Tibial nerve (tissue), 4 donors: Measurements from ENCODE around the gene ACTR1A. TPM values are rescaled to one million over a fixed set of nuclear protein-coding genes. Genes with fewer than 3 reads are reported as not detected.

Source experiments
- DNase-seq, 2 donors: peaks; one replicate each; pipeline ENCODE4 v3.0.0-alpha.2; 2019; ENCODE audit warnings: low spot score in 2 of 2
- H3K27ac ChIP-seq, 4 donors: fragments of 200-600 bp; sonication (generic) in 3 of 4; one replicate each; pipeline ENCODE4 v1.5.1; 2017 to 2019; ENCODE audit warnings: mild to moderate bottlenecking in 1 of 4
- H3K27me3 ChIP-seq, 2 donors: fragments of 200-600 bp; sonication (generic) in 1 of 2; one replicate each; pipeline versions ENCODE4 v1.5.1 to v1.6.0; 2017 to 2019
- H3K36me3 ChIP-seq, 3 donors: fragments of 200-600 bp; sonication (generic); one replicate each; pipeline ENCODE4 v1.5.1; 2018 to 2019
- H3K4me1 ChIP-seq, 4 donors: fragments of 200-600 bp; sonication (generic) in 3 of 4; one replicate each; pipeline ENCODE4 v1.5.1; 2017 to 2019
- H3K4me3 ChIP-seq, 4 donors: fragments of 200-600 bp; sonication (generic) in 3 of 4; one replicate each; pipeline ENCODE4 v1.5.1; 2017 to 2019; ENCODE audit warnings: mild to moderate bottlenecking in 1 of 4, moderate library complexity in 1 of 4
- H3K9me3 ChIP-seq, 4 donors: fragments of 200-600 bp; sonication (generic) in 3 of 4; one replicate each; pipeline ENCODE4 v1.5.1; 2017 to 2019
- CTCF ChIP-seq, 5 experiments: fragments of 200-600 bp in 3 of 5; fragments of 450-650 bp in 2 of 5; sonication (generic) in 3 of 5; IDR thresholded peaks; one replicate each; pipeline ENCODE4 v1.5.1; 2016 to 2019; ENCODE audit warnings: antibody characterized with exemption in 5 of 5, mild to moderate bottlenecking in 3 of 5, moderate library complexity in 2 of 5
- EP300 ChIP-seq, 2 donors: sonication (generic); formaldehyde crosslinking; IDR thresholded peaks; one replicate each; pipeline ENCODE4 v1.6.1; 2017; ENCODE audit warnings: antibody characterized with exemption in 2 of 2, mild to moderate bottlenecking in 1 of 2
- POLR2A ChIP-seq, 2 donors: fragments of 450-650 bp; IDR thresholded peaks; one replicate each; pipeline ENCODE4 v1.6.1; 2017; ENCODE audit warnings: antibody characterized with exemption in 2 of 2, mild to moderate bottlenecking in 2 of 2, moderate library complexity in 2 of 2
- WGBS, 2 donors: methylation state at CpG; one replicate each; pipeline ENCODE4 v1.1.5; 2018; 5-methylcytosine and 5-hydroxymethylcytosine counted together
- total RNA-seq, 4 donors: library from RNA; depleted of rRNA; stranded (reverse); fragments of >200 nt; gene quantifications; one replicate each; pipeline ENCODE4 v1.1.0, GENCODE V29; 2016

ACTR1A gene
- total RNA-seq, 4 donors from 2014 or later: 85.5 to 114 (median 105) TPM

DNA sequence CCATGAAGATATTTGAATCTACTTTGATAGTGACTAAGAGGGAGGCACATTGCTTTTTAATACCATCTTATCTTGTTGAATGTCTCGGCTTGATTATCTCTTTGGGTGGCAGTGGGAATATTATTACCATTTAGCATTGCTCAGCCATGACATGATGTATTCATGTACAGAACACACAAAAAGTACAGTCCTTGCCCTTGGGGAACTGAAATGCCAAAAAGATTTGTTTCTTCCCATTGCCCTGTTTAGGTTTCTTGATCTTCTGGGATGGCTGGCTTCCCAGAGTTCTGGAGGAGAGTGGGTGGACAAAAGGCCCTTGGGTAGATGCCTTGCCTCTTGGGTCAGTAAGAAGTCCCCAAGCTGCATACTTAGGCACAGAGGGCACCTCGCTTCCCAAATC, 25.0 kb upstream of the ACTR1A start:
- Histone ChIP-seq H3K27me3 (no peaks in the 10 kb centered on the region), H3K4me1 (peaks cover 0 to 28% (median 5%) of the 10 kb centered on the region in 4 donors), H3K9me3 (no peaks in the 10 kb centered on the region), H3K36me3 (peaks cover 0 to 26% (median 0%) of the 10 kb centered on the region in 3 donors), H3K4me3 (no peak overlapping the region), H3K27ac (no peak overlapping the region)
- TF ChIP-seq CTCF (IDR thresholded peaks at IDR 0.05): no peak
- no peak for TF ChIP-seq EP300 (IDR thresholded peaks at IDR 0.05)
- no peak for TF ChIP-seq POLR2A (IDR thresholded peaks at IDR 0.05)
- whole genome bisulfite sequencing, 2 donors: 46 to 61% methylated on average over 2 of the region's 2 CpGs
- no peak for DNase-seq

GRCh38 chr10:102524746-102525145, 22.2 kb upstream of the ACTR1A start:
- peaks cover 0 to 24% (median 4%) of the 10 kb centered on the region in 3 donors for H3K36me3 ChIP-seq
- no peak for DNase-seq

GRCh38 chr10:102523250-102524029, 20.9 kb upstream of the ACTR1A start:
- Histone ChIP-seq H3K9me3 (no peaks in the 10 kb centered on the region), H3K27me3 (no peaks in the 10 kb centered on the region), H3K4me3 (no peak overlapping the region), H3K27ac (peak overlapping the region in 2 of 4 donors; percentile 11 to 47), H3K4me1 (peaks cover 0 to 28% (median 4%) of the 10 kb centered on the region in 4 donors), H3K36me3 (peaks cover 0 to 26% (median 4%) of the 10 kb centered on the region in 3 donors)
- no peak for DNase-seq
- TF ChIP-seq POLR2A (IDR thresholded peaks at IDR 0.05) (no peak), CTCF (IDR thresholded peaks at IDR 0.05) (no peak), EP300 (IDR thresholded peaks at IDR 0.05) (no peak)
- WGBS, 2 donors: 58 to 59% methylated on average over 7 of the region's 7 CpGs

More at GRCh38 chr10:102524746-102525145, 22.2 kb upstream of the ACTR1A start:
- Histone ChIP-seq H3K27ac (no peak overlapping the region), H3K4me1 (peaks cover 0 to 31% (median 5%) of the 10 kb centered on the region in 4 donors), H3K27me3 (no peaks in the 10 kb centered on the region), H3K9me3 (no peaks in the 10 kb centered on the region), H3K4me3 (no peak overlapping the region)
- no peak for TF ChIP-seq POLR2A (IDR thresholded peaks at IDR 0.05)
- TF ChIP-seq EP300 (IDR thresholded peaks at IDR 0.05): no peak
- no peak for TF ChIP-seq CTCF (IDR thresholded peaks at IDR 0.05)
- 62 to 70% methylated on average over 4 of the region's 4 CpGs for WGBS, 2 donors

DNA sequence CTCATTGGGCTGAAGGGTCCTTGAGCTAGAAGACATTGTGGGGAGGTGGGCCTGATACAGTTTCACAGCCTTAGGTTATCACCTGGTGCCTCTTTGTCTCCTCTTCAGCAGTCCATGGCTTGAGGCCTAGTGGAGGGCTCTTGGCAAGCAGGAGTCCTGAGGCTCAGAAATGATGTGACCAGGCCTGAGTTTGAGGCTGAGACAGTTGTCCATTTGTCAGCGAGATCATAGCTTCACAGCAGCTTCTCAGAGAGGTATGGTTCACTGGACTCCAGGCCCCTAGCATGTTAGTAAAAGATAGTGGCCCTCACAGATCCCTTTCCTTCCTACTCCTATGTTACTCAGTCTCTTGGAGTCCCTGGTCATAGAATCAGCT, 20.4 kb upstream of the ACTR1A start:
- Histone ChIP-seq H3K9me3 (no peaks in the 10 kb centered on the region), H3K36me3 (peaks cover 0 to 30% (median 4%) of the 10 kb centered on the region in 3 donors), H3K4me3 (no peak overlapping the region), H3K4me1 (peaks cover 0 to 22% (median 1%) of the 10 kb centered on the region in 4 donors), H3K27ac (peak overlapping the region in 1 of 4 donors; percentile 11), H3K27me3 (no peaks in the 10 kb centered on the region)
- TF ChIP-seq POLR2A (IDR thresholded peaks at IDR 0.05): no peak
- TF ChIP-seq CTCF (IDR thresholded peaks at IDR 0.05): no peak
- no peak for TF ChIP-seq EP300 (IDR thresholded peaks at IDR 0.05)
- WGBS, 2 donors: 88 to 93% methylated on average over 1 of the region's 1 CpG
- DNase-seq: no peak

GRCh38 chr10:102519246-102519825, 16.8 kb upstream of the ACTR1A start:
- DNase-seq: no peak
- 82 to 88% methylated on average over 12 of the region's 12 CpGs for WGBS, 2 donors
- Histone ChIP-seq H3K27me3 (no peaks in the 10 kb centered on the region), H3K9me3 (no peaks in the 10 kb centered on the region), H3K27ac (no peak overlapping the region), H3K36me3 (peaks cover 0 to 37% (median 4%) of the 10 kb centered on the region in 3 donors), H3K4me3 (no peak overlapping the region), H3K4me1 (peaks cover 0 to 23% (median 0%) of the 10 kb centered on the region in 4 donors)
- TF ChIP-seq CTCF (IDR thresholded peaks at IDR 0.05): no peak
- TF ChIP-seq EP300 (IDR thresholded peaks at IDR 0.05): no peak
- TF ChIP-seq POLR2A (IDR thresholded peaks at IDR 0.05): no peak
